Mammary epithelial cell (primary cell): ENCODE results near the gene OCSTAMP.

Experiments used
- EZH2 ChIP-seq: IDR thresholded peaks from 2 replicates; pipeline ENCODE4 v1.6.1; 2012; ENCODE audit warnings: low read length, inconsistent platforms, borderline replicate concordance
- TF ChIP-seq, protein P1 (sequence below), 2 donors: IDR thresholded peaks in 1 of 2; conservative IDR thresholded peaks in 1 of 2; 2 replicates each; pipeline ENCODE4 v1.5.1; 2011 to 2012; ENCODE audit warnings: inconsistent platforms in 2 of 2, low read length in 2 of 2, mild to moderate bottlenecking in 2 of 2, control low read depth in 1 of 2, low read depth in 1 of 2; ENCODE audit not compliant: insufficient read depth in 1 of 2; ENCODE audit errors: extremely low read depth in 1 of 2

DNA sequence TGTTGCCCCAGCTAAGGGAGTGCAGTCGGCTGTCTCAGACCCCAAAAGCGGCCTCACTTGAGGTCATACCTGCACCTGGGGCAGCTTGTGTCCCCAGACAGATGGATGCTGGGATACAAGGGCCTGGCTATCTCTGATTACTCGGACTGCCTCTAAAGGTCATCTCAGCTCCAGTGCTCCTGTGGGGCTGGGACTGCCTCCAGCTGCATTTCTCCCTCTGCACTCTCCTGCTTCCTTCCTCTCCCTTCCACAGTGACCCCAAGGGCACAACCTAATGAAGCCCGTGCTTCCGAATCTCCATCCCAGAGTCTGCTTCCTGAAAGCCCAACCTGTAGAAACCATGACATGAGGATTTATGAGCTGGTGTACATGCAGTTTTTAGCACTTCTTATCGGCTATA, 22.8 kb upstream of the OCSTAMP start:
- TF ChIP-seq, protein P1, sequence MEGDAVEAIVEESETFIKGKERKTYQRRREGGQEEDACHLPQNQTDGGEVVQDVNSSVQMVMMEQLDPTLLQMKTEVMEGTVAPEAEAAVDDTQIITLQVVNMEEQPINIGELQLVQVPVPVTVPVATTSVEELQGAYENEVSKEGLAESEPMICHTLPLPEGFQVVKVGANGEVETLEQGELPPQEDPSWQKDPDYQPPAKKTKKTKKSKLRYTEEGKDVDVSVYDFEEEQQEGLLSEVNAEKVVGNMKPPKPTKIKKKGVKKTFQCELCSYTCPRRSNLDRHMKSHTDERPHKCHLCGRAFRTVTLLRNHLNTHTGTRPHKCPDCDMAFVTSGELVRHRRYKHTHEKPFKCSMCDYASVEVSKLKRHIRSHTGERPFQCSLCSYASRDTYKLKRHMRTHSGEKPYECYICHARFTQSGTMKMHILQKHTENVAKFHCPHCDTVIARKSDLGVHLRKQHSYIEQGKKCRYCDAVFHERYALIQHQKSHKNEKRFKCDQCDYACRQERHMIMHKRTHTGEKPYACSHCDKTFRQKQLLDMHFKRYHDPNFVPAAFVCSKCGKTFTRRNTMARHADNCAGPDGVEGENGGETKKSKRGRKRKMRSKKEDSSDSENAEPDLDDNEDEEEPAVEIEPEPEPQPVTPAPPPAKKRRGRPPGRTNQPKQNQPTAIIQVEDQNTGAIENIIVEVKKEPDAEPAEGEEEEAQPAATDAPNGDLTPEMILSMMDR (conservative IDR thresholded peaks at IDR 0.05 in 1 of 2, IDR thresholded peaks at IDR 0.05 in 1 of 2; ENCODE audit: extremely low read depth in 1 of 2, insufficient read depth in 1 of 2, low read depth in 1 of 2, low read length in 2 of 2) = no peak
- TF ChIP-seq EZH2 = no peak
